DND-41 (cell line): ENCODE results near the gene PDLIM7.

Experiments used
- ATAC-seq: fragments of 200-7000 bp; cut with Tn5 transposase; 3 replicates; pipeline ENCODE4 v1.9.1; 2021; ENCODE audit warnings: low read depth; ENCODE audit not compliant: insufficient read depth
- DNase-seq: peaks from one replicate; pipeline ENCODE4 v3.0.0-alpha.2; 2020
- H2AFZ ChIP-seq: 2 replicates; pipeline ENCODE4 v1.6.0; 2012; ENCODE audit warnings: low read depth, low read length
- H3K27ac ChIP-seq: 2 replicates; pipeline ENCODE4 v1.5.1; 2012; ENCODE audit warnings: low read length, inconsistent platforms
- H3K27me3 ChIP-seq: fragments of 200-600 bp; sonication (generic); 2 replicates; pipeline ENCODE4 v1.6.0; 2012; ENCODE audit warnings: low read length, mild to moderate bottlenecking, inconsistent platforms; ENCODE audit not compliant: insufficient read depth, poor library complexity
- H3K36me3 ChIP-seq: 2 replicates; pipeline ENCODE4 v1.5.1; 2012; ENCODE audit warnings: low read length, inconsistent platforms; ENCODE audit not compliant: insufficient read depth
- H3K4me1 ChIP-seq: 2 replicates; pipeline ENCODE4 v1.5.1; 2012; ENCODE audit warnings: mild to moderate bottlenecking, low read length; ENCODE audit not compliant: insufficient read depth
- H3K4me2 ChIP-seq: 2 replicates; pipeline ENCODE4 v1.6.0; 2012; ENCODE audit warnings: mild to moderate bottlenecking, moderate library complexity, low read length, inconsistent platforms; ENCODE audit not compliant: insufficient read depth
- H3K4me3 ChIP-seq, 2 experiments: fragments of 200-600 bp in 1 of 2; shearing (Covaris generic) in 1 of 2; 2 replicates each; pipeline ENCODE4 v1.5.1; 2012 to 2016; ENCODE audit warnings: inconsistent platforms in 2 of 2, low read length in 2 of 2, mild to moderate bottlenecking in 2 of 2, low read depth in 1 of 2, moderate library complexity in 1 of 2
- H3K79me2 ChIP-seq: 2 replicates; pipeline ENCODE4 v1.6.0; 2012; ENCODE audit warnings: low read length, inconsistent platforms; ENCODE audit not compliant: insufficient read depth
- H3K9ac ChIP-seq: 2 replicates; pipeline ENCODE4 v1.6.0; 2012; ENCODE audit warnings: low read depth, mild to moderate bottlenecking, inconsistent platforms, low read length, moderate library complexity
- H3K9me3 ChIP-seq: 2 replicates; pipeline ENCODE4 v1.5.1; 2012; ENCODE audit warnings: low read length, moderate library complexity, mild to moderate bottlenecking, inconsistent platforms; ENCODE audit not compliant: insufficient read depth, severe bottlenecking
- H4K20me1 ChIP-seq: 2 replicates; pipeline ENCODE4 v1.6.0; 2012; ENCODE audit warnings: low read length; ENCODE audit not compliant: insufficient read depth
- EZH2 ChIP-seq: IDR thresholded peaks from 3 replicates; pipeline ENCODE4 v1.6.1; 2012; ENCODE audit warnings: borderline replicate concordance, low read depth, mild to moderate bottlenecking, moderate library complexity, low read length, inconsistent platforms; ENCODE audit not compliant: severe bottlenecking
- TF ChIP-seq, protein P1 (sequence below): IDR thresholded peaks from 2 replicates; pipeline ENCODE4 v1.5.1; 2012; ENCODE audit warnings: borderline replicate concordance, low read length, moderate library complexity, mild to moderate bottlenecking; ENCODE audit not compliant: poor library complexity, severe bottlenecking; ENCODE audit errors: extremely low read depth

PDLIM7 gene

DNA sequence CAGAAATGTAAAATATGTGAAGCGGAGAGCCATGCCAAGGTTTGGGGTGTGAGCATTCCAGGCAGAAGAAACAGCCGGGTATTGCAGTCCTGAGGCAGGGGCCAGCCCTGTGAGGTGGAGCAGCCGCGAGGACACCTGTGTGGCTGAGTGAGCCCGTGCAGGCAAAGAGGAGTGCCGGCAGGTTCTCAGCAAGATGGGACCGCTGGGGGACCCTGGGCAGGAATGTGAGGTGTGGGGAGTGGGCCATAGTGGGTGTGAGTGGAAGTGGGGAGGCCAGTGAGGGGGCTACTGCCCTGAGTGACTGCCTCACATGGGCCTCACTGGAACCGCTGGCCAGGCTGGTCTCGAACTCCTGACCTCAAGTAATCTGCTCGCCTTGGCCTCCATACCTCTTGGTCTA is 58.9 kb downstream of the PDLIM7 start:
- Histone ChIP-seq H3K4me3 (no peak overlapping the region), H3K36me3 (peaks cover 77% of the 10 kb centered on the region), H3K79me2 (no peaks in the 10 kb centered on the region), H3K27ac (no peak overlapping the region), H2AFZ (no peak overlapping the region), H4K20me1 (peaks cover 30% of the 10 kb centered on the region), H3K27me3 (no peaks in the 10 kb centered on the region), H3K9me3 (no peaks in the 10 kb centered on the region), H3K9ac (no peak overlapping the region), H3K4me2 (no peak overlapping the region), H3K4me1 (no peaks in the 10 kb centered on the region)
- no peak for DNase-seq
- TF ChIP-seq EZH2 = no peak
- TF ChIP-seq, protein P1, sequence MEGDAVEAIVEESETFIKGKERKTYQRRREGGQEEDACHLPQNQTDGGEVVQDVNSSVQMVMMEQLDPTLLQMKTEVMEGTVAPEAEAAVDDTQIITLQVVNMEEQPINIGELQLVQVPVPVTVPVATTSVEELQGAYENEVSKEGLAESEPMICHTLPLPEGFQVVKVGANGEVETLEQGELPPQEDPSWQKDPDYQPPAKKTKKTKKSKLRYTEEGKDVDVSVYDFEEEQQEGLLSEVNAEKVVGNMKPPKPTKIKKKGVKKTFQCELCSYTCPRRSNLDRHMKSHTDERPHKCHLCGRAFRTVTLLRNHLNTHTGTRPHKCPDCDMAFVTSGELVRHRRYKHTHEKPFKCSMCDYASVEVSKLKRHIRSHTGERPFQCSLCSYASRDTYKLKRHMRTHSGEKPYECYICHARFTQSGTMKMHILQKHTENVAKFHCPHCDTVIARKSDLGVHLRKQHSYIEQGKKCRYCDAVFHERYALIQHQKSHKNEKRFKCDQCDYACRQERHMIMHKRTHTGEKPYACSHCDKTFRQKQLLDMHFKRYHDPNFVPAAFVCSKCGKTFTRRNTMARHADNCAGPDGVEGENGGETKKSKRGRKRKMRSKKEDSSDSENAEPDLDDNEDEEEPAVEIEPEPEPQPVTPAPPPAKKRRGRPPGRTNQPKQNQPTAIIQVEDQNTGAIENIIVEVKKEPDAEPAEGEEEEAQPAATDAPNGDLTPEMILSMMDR = no peak
- no peak for ATAC-seq

DNA sequence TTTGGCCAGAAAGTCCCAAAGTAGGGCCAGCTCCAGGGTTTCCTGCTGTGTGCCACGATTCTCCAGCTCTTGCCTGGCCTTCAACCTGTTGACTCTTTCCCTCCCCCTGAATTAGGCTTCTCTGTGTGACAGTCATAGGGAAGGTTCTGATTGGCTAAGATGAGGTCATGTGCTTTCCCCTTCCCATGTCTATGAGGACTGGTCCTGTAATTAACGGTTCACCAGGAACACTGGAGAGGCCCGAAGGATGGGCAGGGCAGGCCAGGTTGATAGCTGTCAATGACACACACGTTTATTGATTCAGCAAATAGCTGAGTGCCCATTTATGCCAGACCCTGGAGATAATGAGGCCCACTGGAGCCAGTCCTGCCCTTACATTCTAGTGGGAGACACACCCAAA is 59.8 kb downstream of the PDLIM7 start:
- Histone ChIP-seq H4K20me1 (peaks cover 30% of the 10 kb centered on the region), H2AFZ (no peak overlapping the region), H3K79me2 (no peaks in the 10 kb centered on the region), H3K27ac (no peak overlapping the region), H3K36me3 (peaks cover 83% of the 10 kb centered on the region), H3K9ac (no peak overlapping the region), H3K27me3 (no peaks in the 10 kb centered on the region), H3K9me3 (no peaks in the 10 kb centered on the region), H3K4me3 (no peak overlapping the region), H3K4me1 (peaks cover 2% of the 10 kb centered on the region; the same call in 1 of the 2 replicates), H3K4me2 (no peak overlapping the region)
- no peak for ATAC-seq
- DNase-seq = no peak
- no peak for TF ChIP-seq EZH2

DNA sequence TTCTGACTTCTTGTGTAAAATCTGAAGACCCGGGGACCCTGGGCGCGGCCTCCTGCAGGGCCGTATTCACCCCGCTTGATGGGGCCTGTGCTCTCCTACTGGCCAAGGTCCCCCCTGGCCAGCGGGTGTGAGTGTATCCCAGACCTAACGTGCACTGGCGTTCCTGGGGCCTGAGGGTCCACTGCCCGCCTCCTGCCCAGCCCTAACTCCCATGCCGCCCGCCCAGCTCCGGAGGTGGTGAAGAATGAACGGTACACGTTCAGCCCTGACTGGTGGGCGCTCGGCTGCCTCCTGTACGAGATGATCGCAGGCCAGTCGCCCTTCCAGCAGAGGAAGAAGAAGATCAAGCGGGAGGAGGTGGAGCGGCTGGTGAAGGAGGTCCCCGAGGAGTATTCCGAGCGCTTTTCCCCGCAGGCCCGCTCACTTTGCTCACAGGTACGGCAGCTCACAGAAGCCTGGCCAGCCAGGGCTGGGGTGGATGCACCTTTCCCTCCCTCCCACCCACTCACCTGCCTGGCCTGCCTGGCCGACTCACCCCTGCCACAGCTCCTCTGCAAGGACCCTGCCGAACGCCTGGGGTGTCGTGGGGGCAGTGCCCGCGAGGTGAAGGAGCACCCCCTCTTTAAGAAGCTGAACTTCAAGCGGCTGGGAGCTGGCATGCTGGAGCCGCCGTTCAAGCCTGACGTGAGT is 61.4 kb downstream of the PDLIM7 start:
- Histone ChIP-seq H3K4me3 (no peak overlapping the region), H3K4me2 (no peak overlapping the region), H3K79me2 (peaks cover 1% of the 10 kb centered on the region; the same call in 1 of the 2 replicates), H3K9me3 (no peaks in the 10 kb centered on the region), H3K4me1 (peaks cover 18% of the 10 kb centered on the region), H3K27me3 (no peaks in the 10 kb centered on the region), H3K36me3 (peaks cover 85% of the 10 kb centered on the region), H4K20me1 (peaks cover 42% of the 10 kb centered on the region), H2AFZ (no peak overlapping the region), H3K27ac (no peak overlapping the region), H3K9ac (no peak overlapping the region)
- ATAC-seq (no peak), DNase-seq (no peak)
- TF ChIP-seq, protein P1 = no peak
- TF ChIP-seq EZH2 = no peak

DNA sequence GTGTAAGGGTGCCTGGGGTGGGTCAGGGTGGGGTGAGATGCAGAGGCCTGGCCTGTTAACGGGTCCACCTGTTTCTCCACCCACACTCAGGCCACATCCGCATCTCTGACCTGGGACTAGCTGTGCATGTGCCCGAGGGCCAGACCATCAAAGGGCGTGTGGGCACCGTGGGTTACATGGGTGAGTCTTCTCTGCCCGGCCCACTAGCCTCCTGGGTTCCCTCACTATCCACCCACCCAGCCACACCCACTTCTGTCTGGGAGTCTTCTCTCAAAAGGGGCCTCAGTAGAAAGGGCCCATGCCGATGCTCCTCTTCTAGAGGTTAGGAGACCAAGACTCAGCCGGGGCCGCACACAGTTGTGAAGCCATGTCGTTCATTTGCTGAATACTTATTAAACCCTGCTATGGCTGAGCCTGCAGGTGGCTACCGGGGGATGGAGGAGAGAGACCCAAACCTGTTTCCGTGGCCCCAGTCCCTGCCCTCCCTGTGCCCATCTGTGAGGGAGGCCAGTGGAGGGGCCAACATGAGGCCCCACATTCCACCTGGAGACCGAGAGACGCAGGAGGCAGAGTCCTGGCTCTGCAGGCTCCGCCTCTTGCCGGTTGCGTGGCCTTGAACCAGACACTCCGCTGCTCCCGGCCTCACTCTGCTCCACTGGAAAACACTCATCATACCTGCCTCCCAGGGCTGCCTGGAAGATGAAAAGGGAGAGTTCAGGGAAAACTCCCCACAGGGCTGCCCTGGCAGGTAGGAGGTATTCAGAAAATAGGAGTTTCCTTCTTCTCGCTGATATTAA is 62.3 kb downstream of the PDLIM7 start:
- TF ChIP-seq EZH2 = no peak
- TF ChIP-seq, protein P1 = no peak
- DNase-seq (no peak), ATAC-seq (no peak)
- peaks cover 87% of the 10 kb centered on the region for H3K36me3 ChIP-seq
- no peak overlapping the region for H3K4me3 ChIP-seq
- no peak overlapping the region for H3K4me2 ChIP-seq
- no peaks in the 10 kb centered on the region for H3K9me3 ChIP-seq
- no peak overlapping the region for H3K27ac ChIP-seq
- no peak overlapping the region for H2AFZ ChIP-seq
- peaks cover 27% of the 10 kb centered on the region for H3K4me1 ChIP-seq
- peaks cover 10% of the 10 kb centered on the region for H3K79me2 ChIP-seq
- no peaks in the 10 kb centered on the region for H3K27me3 ChIP-seq
- H4K20me1 ChIP-seq = peaks cover 49% of the 10 kb centered on the region
- H3K9ac ChIP-seq = no peak overlapping the region
